Measurements from ENCODE around the gene GALNT10. TPM values are rescaled to one million over a fixed set of nuclear protein-coding genes. Genes with fewer than 3 reads are reported as not detected.

Gene GALNT10
- total RNA-seq, 1 donor, result 46.5 TPM

GRCh38 chr5:154220625-154221024 is 30.1 kb downstream of the GALNT10 start:
- no peak overlapping the region for H3K4me3 ChIP-seq (ENCODE audit: low read depth, low read length)
- TF ChIP-seq CTCF (IDR thresholded peaks at IDR 0.05; ENCODE audit: insufficient read depth, low read length), result no peak
- peak; percentile 71 for DNase-seq (ENCODE audit: low read depth)

- no peak for TF ChIP-seq CTCF (IDR thresholded peaks at IDR 0.05; ENCODE audit: insufficient read depth, low read length)
- H3K4me3 ChIP-seq (ENCODE audit: low read depth, low read length), result no peak overlapping the region
Measured at GRCh38 chr5:154221371-154221896, 30.9 kb downstream of the GALNT10 start.

GRCh38 chr5:154222414-154222813 is 31.9 kb downstream of the GALNT10 start:
- no peak for DNase-seq (ENCODE audit: low read depth)
- no peak for TF ChIP-seq CTCF (IDR thresholded peaks at IDR 0.05; ENCODE audit: insufficient read depth, low read length)
- no peak overlapping the region for H3K4me3 ChIP-seq (ENCODE audit: low read depth, low read length)

More at GRCh38 chr5:154221371-154221896, 30.9 kb downstream of the GALNT10 start:
- DNase-seq (ENCODE audit: low read depth), result peak; percentile 89

DNA sequence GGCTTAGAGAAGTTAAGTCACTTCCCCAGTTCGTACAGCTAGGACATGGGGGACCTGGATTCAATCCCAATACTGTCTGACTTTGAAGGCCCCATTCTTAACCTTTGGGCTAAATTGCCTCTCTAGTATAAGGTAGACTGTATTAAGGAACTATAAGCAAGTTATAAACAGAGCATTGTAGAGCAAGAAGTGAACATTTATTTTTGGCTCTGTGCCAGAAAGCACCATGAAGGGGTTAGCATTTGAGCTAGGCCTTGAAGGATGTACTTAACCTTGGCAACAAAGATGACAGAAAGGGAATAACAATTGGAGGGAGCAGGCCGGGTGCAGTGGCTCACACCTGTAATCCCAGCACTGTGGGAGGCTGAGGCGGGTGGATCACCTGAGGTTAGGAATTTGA is 32.8 kb downstream of the GALNT10 start:
- no peak overlapping the region for H3K4me3 ChIP-seq (ENCODE audit: low read depth, low read length)
- DNase-seq (ENCODE audit: low read depth), result no peak
- TF ChIP-seq CTCF (IDR thresholded peaks at IDR 0.05; ENCODE audit: insufficient read depth, low read length), result no peak

- TF ChIP-seq CTCF (IDR thresholded peaks at IDR 0.05; ENCODE audit: insufficient read depth, low read length), result no peak
- H3K4me3 ChIP-seq (ENCODE audit: low read depth, low read length), result no peak overlapping the region
- DNase-seq (ENCODE audit: low read depth), result no peak
Measured at GRCh38 chr5:154227090-154227489, 36.6 kb downstream of the GALNT10 start.

GRCh38 chr5:154228696-154229095 is 38.2 kb downstream of the GALNT10 start:
- TF ChIP-seq CTCF (IDR thresholded peaks at IDR 0.05; ENCODE audit: insufficient read depth, low read length), result no peak
- no peak for DNase-seq (ENCODE audit: low read depth)
- H3K4me3 ChIP-seq (ENCODE audit: low read depth, low read length), result no peak overlapping the region

DNA sequence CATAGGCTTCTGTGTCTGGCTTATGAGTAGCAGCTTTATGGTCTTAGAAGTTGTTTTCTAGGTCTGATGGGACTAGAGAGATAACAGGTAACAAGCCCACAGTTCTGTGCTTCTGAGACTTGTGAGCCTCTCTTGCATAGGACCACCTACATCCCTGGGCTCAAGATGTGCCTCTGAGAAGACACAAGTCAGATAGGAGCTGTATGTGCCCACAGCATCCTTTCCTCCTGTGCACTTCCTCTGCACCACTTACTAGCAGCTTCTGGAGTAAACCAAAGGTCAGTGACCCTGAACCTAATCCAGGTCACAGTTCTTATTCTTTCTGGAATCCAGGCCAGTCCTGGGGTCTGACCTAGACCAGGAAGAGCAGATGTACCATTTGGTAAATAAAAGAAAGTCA is 40.0 kb downstream of the GALNT10 start:
- no peak overlapping the region for H3K4me3 ChIP-seq (ENCODE audit: low read depth, low read length)
- DNase-seq (ENCODE audit: low read depth), result no peak
- no peak for TF ChIP-seq CTCF (IDR thresholded peaks at IDR 0.05; ENCODE audit: insufficient read depth, low read length)

Measured in fibroblast of the aortic adventitia (primary cell).